HG03066 (cell line): Measurements from ENCODE around the gene KRTAP12-4.
"Not testable (repeated sequence)": the region's sequence is repeated elsewhere in the genome, so short reads cannot be mapped to it uniquely, and the experiment has no call there.

ENCODE experiments used
- ATAC-seq: cut with Tn5 transposase; IDR thresholded peaks from one replicate; pipeline ENCODE4 v1.9.1; 2021; ENCODE audit warnings: low read depth; ENCODE audit not compliant: unreplicated experiment

KRTAP12-4 gene, protein sequence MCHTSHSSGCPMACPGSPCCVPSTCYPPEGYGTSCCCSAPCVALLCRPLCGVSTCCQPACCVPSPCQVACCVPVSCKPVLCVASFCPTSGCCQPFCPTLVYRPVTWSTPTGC

DNA sequence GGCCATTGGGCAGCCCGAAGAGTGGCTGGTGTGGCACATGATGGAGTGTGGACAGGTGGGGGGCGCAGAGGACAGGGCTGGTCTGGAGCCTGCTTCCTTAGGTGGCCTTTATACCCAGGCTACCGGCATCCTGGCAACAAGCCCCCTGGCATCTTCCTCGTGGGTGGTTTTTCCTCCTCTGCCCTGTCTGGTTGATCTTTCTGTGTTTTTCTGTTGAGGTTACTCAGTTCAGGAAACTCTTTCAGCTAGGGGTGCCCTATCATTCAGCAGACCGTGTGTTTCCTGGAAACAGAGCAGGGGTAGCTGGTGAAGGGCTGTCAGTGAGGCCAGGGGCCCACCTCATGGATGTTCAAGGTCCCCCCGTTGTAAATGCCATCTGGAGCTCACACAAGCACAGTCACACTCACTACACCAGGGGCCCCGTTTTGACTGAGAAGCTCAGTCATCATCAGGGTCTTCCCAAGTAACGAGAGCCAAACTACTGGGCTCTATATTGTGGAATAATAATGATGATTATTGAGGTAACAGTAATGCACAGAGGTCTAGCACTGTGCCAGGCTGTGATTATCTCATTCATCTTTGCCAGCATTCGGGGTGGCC, at the start of gene KRTAP12-4:
TSS of gene KRTAP12-4 (minus strand) at position 84 of the 600 bp plus-strand sequence. CDS start at position 39, 45 bp downstream.
- ATAC-seq, result no peak

DNA sequence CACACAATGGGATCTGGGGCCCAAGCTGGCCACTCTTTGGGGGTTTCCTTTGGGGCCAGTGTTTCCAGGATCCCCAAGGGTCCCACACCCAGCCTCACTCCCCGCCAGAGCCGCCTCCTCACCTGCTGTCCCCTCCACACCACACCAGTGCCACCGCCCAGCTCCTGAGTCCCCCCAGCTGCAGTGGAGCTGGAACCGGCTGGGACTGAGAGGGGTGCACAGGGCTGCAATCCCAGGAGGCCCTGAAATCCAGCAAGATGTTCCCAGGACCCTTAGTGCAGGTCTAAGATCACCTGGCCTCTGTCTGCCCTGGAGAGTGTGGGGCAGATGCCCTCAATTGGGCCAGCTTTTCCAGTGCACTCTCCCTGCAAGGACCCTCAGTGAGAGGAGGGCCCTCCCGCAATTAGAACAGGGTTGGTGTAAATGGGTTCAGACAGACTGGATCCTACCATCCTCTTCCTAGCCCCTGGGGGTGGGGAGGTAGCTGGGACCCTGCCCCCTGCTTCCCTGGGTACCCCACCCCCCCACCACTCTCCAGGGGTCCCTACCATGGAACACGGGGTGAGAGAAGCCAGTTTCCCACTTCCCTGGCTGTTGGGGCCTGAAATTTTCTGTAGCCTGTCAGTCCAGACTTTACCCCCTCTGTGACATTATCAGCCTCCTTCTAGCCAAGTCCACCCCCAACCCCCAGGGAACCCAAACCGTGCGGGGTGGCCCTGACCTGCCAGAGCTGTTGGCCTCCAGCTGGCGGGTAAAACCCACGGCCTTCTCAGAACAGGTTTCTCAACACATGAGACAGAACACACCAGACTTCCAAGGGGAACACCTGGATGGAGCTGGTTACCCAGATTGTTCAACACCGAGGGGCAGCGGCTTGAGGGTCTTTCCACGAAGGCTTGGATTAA, 49.5 kb upstream of the KRTAP12-4 start:
- ATAC-seq, result no peak

DNA sequence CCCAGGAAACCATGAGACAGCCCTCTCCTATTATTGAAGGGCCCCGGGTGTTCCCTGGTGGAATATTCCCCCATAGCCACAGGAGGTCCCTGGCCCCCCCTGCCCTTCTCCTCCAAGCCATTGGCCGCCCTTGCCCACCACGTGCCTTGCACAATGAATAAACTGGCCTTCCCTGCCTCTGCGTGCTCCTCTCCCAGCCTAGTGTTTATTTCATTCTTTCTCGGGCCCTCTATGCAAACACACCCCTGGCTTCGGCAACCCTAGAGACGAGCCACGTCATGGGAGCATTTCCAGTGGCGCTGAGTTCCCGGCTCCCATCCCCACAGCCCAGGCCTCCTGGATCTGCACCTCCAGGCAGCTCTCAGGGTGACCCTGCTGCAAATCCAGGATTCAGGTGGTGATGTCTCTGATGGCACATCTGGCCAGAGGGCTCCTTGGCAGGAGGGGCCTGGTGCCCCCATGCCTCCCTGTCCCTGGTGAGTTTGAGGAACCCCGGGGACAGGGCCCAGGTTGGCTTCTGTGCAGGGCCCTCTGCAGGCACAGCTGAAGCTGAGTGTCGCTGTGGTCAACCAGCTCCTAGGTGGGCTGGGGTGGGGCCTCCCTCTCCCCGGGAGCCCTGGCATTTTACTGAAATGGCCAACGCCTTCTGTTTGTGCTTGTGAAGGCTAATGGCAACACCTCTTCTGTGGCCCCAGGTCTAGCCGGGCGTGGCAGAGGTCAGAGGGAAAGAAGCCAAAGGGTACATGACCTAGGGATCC, 48.7 kb upstream of the KRTAP12-4 start:
- ATAC-seq, result no peak

DNA sequence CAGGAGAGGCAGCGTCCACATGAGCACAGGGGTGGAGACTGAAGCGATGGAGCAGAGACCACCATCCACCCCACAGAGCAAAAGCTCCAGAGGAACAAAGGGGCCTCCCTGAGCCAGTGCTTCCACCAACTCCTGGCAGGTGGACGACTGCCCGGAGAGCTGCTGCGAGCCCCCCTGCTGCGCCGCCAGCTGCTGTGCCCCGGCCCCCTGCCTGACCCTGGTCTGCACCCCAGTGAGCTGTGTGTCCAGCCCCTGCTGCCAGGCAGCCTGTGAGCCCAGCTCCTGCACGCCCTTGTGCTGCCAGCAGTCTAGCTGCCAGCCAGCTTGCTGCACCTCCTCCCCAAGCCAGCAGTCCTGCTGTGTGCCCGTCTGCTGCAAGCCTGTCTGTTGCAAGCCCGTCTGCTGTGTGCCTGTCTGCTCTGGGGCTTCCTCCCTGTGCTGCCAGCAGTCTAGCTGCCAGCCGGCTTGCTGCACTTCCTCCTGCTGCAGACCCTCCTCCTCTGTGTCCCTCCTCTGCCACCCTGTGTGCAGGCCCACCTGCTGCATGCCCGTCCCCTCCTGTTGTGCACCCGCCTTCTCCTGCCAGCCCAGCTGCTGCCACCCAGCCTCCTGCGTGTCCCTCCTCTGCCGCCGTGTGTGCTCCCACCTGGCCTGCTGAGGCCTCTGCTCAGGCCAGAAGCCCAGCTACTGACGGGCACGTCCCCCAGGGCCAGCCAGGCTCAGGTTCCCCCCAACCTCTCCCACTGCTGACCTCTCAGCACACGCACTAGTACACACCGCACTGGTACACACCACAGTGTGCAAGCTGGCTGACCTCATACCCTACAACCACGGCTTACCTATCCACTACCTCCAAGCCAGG, 47.9 kb upstream of the KRTAP12-4 start:
- no peak for ATAC-seq

DNA sequence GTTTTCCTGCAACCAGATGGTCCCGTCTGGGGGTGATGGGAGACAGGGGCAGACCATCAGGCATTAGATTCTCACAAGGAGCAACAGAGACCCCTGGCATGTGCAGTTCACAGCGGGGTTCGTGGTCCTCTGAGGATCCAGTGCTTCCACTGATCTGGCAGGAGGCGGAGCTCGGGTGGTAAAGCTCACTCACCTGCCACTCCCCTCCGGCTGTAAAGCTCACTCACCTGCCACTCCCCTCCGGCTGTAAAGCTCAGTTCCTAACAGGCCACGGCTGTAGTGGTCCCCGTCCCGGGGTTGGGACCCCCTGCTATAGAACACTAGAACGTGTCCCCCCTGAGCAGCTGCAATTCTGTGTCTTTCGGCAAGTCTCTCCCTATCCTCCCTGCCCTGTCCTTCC, 47.1 kb upstream of the KRTAP12-4 start:
- ATAC-seq, result no peak

DNA sequence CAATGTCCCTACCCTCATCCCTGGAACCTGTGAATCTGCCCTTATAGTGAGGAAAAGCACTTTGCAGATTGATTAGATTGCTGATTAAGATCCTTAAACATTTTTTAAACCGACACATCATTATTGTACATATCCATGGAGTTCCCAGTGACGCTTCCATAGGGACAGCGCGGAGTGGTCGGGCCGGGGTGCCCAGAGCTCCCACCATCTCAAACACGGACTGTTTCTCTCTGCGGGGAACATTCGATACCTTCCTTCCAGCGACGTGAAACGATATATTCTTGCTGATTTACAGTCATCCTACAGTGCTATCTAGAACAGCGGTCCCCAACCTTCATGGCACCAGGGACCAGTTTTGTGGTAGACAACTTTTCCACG, 46.6 kb upstream of the KRTAP12-4 start:
- ATAC-seq, result no peak

DNA sequence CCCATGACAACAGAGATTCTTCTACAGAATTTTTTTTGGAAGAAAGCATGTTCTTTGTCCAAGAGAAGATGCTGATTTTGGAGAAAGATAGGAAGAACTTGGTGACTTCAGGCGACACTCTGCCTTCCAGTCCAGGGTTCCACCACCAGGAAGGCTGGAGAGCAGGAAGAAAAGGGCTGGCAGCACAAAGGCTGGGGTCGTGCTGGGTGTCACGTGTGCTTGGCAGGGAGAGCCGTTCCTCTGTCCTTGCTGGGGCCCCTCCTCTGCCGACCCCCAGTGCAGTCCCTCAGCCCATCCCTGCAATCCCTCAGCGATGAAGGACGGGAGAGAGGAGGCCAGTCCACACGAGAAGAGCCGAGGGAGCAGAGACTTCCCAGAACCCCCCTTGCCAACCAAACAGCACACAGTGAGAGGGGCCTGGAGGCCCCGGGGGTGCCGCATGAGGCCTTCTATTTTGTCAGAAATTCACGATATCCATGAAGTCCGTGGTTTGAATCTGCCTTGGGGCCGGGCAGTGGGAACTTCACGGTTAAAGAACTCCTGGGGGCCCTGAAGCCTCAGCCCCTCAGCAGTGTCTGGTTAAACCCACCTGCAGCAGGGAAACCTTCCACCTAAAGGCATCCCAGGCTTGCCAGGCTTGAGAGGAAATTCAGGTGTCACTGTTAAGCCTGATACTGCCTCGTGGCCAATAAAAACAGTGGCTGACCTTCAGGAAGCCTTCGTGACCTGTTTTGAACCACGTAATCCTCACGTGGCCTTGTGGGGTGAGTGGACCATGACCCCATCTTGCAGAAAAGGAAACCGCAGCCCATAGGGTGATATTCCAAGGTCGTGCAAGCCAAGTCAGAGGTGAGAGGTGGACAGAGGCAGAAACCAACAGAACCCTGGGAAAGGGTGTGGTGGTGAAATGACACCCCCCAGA, 45.9 kb upstream of the KRTAP12-4 start:
- ATAC-seq, result no peak

DNA sequence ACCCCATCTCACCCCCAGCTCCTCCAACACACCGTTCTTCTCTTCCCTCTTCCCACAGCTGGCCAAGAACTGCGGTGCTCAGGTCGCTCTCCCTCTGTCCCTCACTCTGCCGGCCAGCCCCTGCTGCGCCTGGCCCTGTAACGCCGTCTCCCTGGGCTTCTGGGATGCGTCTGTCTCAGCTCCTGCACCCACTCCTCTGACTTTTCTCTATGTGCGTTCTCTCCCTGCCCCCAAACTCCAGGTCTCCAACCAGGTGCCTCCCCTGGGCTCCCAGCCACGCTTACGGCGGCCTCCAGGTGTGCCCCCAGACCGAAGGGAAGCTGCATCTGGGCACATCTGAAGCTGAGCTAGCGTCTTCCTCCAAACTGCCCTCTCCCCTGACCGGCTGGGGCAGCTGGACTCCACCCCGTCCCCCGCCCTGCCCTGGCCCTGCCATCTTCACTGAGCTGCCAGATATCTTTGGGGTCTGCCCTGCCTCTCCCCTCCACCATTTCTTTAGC, 45.1 kb upstream of the KRTAP12-4 start:
- ATAC-seq, result no peak

DNA sequence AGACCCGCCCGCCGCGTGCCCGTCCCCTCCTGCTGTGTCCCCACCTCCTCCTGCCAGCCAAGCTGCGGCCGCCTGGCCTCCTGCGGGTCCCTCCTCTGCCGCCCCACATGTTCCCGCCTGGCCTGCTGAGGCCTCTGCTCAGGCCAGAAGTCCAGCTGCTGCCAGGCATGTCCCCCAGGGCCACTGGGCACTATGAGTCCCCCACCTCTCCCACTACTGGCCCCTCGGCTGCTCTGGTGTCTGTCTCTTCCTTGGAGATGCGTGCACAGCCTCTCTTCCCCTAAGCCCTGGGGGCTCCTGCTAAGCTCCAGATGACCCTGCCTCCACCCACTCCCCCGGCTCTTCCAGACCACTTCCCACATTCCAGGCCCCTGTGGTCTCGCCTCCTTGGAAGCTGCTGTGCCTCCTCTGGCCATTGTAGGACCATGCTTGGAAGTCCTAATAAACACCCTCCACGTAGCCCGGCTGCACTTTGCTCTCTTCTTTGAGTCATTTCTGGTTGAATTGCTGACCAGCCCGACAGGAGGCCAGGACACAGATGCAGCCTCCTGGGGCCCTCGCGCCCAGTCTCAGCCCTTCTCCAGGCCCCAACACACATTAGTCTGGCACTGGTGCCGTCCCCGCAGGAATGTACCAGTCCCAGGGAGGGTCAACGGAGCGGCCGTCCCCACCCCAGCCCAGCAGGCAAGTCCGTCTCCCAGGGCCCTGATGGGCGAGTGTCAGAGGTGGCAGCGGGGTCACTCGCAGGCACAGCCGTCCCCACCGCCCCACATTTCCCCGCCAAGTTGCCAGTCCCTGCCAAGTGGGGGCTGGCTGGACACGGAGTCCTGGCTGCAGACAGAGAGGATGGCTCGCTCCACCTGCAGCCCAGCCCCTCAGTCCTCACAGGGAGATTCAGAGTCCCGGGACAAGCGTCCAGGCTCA, 43.6 kb upstream of the KRTAP12-4 start:
- ATAC-seq, result no peak

DNA sequence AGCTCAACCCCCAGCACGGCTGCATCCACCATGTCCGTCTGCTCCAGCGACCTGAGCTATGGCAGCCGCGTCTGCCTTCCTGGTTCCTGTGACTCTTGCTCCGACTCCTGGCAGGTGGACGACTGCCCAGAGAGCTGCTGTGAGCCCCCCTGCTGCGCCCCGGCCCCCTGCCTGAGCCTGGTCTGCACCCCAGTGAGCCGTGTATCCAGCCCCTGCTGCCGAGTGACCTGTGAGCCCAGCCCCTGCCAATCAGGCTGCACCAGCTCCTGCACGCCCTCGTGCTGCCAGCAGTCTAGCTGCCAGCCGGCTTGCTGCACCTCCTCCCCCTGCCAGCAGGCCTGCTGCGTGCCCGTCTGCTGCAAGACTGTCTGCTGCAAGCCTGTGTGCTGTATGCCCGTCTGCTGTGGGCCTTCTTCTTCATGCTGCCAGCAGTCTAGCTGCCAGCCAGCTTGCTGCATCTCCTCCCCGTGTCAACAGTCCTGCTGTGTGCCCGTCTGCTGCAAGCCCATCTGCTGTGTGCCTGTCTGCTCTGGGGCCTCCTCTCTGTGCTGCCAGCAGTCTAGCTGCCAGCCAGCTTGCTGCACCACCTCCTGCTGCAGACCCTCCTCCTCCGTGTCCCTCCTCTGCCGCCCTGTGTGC, 42.8 kb upstream of the KRTAP12-4 start, which contains the start of gene KRTAP10-12:
TSS of gene KRTAP10-12 (plus strand) at position 1 of the 639 bp plus-strand sequence. CDS start at position 31, 30 bp downstream.
- ATAC-seq, result not testable (repeated sequence)

DNA sequence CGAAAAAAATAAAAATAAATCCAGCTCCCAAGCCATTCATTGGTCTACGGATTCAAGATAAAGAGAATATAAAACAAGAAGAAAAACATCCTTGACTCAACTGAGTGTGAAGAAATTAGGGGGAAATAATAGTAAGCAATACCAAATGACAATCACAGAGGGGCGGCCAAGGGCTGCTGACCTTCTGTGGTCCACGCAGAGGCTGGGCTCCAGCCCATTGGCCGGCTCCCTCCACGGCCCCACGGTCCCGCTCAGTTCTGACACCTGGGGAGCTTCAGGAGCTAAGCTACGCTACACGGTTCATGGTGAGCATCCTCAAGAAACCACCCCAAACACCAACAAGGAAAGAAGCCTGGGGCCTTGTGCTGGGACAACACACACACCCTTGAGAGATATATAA, 42.1 kb upstream of the KRTAP12-4 start:
- no peak for ATAC-seq

DNA sequence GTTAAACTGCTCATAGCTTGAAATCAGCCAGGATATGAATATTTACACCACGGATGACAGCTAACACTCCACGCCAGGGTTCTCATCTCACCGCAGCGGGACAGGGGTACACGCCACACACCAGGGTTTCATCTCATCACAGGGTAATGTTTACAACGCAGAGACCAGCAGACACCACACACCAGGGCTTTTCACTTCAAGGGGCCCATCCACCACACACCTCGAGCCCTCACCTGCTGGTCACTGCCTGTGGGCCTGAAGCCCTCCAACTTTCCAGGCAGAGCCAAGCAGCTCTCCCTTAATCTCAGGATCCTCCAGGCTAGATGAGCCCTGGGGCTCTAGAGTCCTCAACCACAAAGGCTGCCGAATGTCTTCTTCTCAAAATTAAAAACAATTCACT, 41.2 kb upstream of the KRTAP12-4 start:
- no peak for ATAC-seq

DNA sequence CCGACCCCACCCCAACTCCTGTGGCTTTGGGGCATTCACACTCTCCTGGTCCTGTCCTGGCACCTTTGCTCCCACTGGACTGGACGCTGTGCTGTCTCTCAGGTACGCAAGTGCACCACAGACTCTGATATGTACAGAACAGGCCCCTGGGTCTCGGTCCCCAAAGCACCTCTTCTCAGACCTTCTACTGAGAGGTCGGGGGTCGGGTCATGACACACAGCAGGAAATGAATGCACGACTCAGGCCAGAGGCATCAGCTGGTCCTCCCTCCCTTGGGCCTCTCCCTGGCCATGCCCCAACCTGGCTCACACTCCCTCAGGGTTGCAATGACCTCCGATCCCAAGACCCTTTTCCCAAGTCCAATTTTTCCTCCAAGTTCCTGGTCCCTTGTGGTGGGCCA, 40.7 kb upstream of the KRTAP12-4 start:
- no peak for ATAC-seq

DNA sequence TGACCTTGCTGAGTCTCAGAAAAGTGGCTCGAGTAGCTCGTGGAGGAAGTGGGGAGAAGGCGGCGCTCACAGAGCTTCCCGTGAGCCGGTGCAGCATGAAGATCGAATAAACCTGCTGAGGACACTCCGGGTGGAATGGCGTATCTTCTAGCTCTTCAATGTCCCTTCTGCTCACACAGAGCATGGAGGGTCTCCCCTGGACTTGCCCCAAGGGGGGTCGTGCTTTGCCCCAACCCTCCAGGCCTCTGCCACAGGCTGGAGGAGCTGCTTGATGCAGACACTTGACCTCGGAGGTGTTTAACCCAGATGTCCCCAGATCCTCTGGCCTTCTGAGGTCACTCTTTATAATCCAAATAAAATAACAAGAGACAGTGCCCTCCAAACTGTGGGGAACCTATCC, 40.3 kb upstream of the KRTAP12-4 start:
- ATAC-seq, result no peak

DNA sequence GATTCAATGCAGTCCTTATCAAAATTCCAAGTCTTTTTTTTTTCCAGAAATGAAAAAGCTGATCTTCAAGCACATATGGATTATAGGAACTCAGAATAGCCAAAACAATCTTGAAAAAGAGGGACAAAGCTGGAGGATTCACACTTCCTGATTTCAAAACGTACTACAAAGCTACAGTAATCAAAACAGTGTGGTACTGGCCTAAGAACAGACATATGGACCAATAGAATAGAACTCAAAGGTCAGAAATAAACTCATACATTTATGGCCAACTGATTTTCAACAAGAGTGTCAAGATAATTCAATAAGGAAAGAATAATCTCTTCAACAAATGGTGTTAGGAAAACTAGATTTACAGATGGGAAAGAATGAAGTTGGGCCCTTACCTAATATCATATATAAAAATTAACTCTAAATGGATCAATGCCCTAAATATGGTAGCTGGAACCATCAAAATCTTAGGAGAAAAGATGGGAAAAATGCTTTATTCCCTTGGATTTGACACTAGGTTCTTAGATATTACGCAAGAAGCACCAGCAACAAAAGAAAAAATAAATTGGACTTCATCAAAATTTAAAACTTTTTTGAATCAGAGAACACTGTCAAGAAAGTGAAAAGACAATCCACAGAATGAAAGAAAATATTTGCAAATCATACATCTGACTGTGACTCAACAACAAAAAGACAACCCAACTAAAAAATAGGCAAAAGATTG, 38.5 kb upstream of the KRTAP12-4 start:
- no peak for ATAC-seq

DNA sequence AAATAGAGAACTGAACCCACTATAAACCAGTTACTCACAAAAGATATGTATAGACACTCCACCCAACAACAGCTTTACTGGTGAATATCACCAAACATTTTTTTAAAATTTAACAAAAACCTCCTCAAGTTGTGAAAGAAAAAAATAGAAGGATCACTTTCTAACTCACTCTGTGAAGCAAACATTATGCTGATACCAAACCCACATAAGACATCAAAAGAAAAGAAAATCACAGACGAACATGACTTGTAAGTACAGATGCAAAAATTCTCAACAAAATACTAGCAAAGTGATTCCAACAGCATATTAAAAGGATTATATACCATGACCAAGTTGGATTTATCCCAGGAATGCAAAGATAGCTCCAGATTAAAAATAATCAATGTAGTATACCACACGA, 37.2 kb upstream of the KRTAP12-4 start:
- no peak for ATAC-seq

DNA sequence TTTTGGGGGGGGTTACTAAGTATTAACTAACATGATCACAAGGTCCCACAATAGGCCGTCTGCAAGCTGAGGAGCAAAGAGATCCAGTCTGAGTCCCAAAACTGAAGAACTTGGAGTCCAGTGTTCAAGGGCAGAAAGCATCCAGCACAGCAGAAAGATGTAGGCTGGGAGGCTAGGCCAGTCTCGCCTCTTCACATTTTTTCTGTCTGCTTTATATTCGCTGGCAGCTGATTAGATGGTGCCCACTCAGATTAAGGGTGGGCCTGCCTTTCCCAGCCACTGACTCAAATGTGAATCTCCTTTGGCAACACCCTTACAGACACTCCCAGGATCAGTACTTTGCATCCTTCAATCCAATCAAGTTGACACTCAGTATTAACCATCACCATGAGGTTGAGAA, 35.3 kb upstream of the KRTAP12-4 start:
- not testable (repeated sequence) for ATAC-seq
